HL-60 (cell line): ENCODE data around the gene POR.

Experiments
- CTCF ChIP-seq: IDR thresholded peaks from one replicate; pipeline ENCODE4 v1.5.1; 2011; ENCODE audit warnings: low read length, control low read depth, inconsistent platforms; ENCODE audit not compliant: insufficient read depth
- GABPA ChIP-seq: IDR thresholded peaks from 2 replicates; pipeline ENCODE4 v1.6.1; 2012; ENCODE audit warnings: low read depth
- POLR2AphosphoS5 ChIP-seq: IDR thresholded peaks from 2 replicates; pipeline ENCODE4 v1.6.1; 2012; ENCODE audit warnings: low read depth
- REST ChIP-seq: IDR thresholded peaks from 2 replicates; pipeline ENCODE4 v1.6.1; 2012; ENCODE audit warnings: low read depth; ENCODE audit not compliant: insufficient replicate concordance
- SPI1 ChIP-seq: IDR thresholded peaks from 2 replicates; pipeline ENCODE4 v1.6.1; 2012; ENCODE audit warnings: low read depth, mild to moderate bottlenecking, borderline replicate concordance

- no peak for TF ChIP-seq CTCF
- no peak for TF ChIP-seq GABPA
- no peak for TF ChIP-seq POLR2AphosphoS5
- no peak for TF ChIP-seq REST
- no peak for TF ChIP-seq SPI1
These were observed 45.4 kb downstream of the POR start for GRCh38 chr7:75960372-75960771.
